ENCODE measurements around the gene ALOX15B. TPM values are rescaled to one million over a fixed set of nuclear protein-coding genes. Genes with fewer than 3 reads are reported as not detected.

The ALOX15B gene
- total RNA-seq, 2 donors from 2014 or later, result 0.85 to 8.3 TPM

DNA sequence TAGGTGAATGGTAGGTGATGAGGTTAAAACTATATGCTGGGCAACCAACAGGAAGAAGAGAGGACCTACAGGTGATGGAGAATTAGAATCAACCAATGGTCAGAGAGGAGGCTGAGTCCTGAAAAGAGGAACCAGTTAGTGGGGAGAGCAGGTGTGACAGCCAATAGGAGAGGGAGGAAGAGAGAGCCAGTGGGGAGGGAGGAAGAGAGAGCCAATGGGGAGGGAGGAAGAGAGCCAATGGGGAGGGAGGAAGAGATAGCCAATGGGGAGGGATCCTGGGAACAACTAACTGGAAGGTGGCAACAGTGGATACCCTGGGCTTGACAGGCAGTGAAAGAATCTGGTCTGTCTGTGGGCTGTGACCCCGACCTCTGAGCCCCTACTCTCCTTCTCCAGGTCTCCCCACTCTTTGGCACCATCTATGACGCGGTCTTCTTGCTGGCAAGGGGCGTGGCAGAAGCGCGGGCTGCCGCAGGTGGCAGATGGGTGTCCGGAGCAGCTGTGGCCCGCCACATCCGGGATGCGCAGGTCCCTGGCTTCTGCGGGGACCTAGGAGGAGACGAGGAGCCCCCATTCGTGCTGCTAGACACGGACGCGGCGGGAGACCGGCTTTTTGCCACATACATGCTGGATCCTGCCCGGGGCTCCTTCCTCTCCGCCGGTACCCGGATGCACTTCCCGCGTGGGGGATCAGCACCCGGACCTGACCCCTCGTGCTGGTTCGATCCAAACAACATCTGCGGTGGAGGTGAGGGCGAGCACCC, 32.7 kb upstream of the ALOX15B start:
- ATAC-seq (ENCODE audit: insufficient number of reproducible peaks, low FRiP score, low read depth), result no peak
- H3K27ac ChIP-seq, result no peak overlapping the region
- H3K9me3 ChIP-seq, result no peaks in the 10 kb centered on the region
- H3K4me1 ChIP-seq (ENCODE audit: control insufficient read depth in 1 of 2, low read depth in 2 of 2), result peaks cover 8 to 17% of the 10 kb centered on the region in 2 donors
- DNase-seq (ENCODE audit: low spot score), result no peak
- H3K36me3 ChIP-seq, result no peaks in the 10 kb centered on the region
- peaks cover under 1% of the 10 kb centered on the region for H3K27me3 ChIP-seq (replicated peaks; ENCODE audit: insufficient read depth)
- TF ChIP-seq, protein P1, sequence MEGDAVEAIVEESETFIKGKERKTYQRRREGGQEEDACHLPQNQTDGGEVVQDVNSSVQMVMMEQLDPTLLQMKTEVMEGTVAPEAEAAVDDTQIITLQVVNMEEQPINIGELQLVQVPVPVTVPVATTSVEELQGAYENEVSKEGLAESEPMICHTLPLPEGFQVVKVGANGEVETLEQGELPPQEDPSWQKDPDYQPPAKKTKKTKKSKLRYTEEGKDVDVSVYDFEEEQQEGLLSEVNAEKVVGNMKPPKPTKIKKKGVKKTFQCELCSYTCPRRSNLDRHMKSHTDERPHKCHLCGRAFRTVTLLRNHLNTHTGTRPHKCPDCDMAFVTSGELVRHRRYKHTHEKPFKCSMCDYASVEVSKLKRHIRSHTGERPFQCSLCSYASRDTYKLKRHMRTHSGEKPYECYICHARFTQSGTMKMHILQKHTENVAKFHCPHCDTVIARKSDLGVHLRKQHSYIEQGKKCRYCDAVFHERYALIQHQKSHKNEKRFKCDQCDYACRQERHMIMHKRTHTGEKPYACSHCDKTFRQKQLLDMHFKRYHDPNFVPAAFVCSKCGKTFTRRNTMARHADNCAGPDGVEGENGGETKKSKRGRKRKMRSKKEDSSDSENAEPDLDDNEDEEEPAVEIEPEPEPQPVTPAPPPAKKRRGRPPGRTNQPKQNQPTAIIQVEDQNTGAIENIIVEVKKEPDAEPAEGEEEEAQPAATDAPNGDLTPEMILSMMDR (IDR thresholded peaks at IDR 0.05), result no peak
- H3K4me3 ChIP-seq, result no peak overlapping the region

GRCh38 chr17:8006836-8007680, 31.8 kb upstream of the ALOX15B start:
- H3K4me1 ChIP-seq (ENCODE audit: control insufficient read depth in 1 of 2, low read depth in 2 of 2), result peaks cover 8 to 15% of the 10 kb centered on the region in 2 donors
- H3K4me3 ChIP-seq, result no peak overlapping the region
- no peaks in the 10 kb centered on the region for H3K27me3 ChIP-seq (replicated peaks; ENCODE audit: insufficient read depth)
- no peaks in the 10 kb centered on the region for H3K36me3 ChIP-seq
- H3K9me3 ChIP-seq, result no peaks in the 10 kb centered on the region
- DNase-seq (ENCODE audit: low spot score) (no peak), ATAC-seq (ENCODE audit: insufficient number of reproducible peaks, low FRiP score, low read depth) (no peak)
- H3K27ac ChIP-seq, result no peak overlapping the region
- TF ChIP-seq, protein P1 (IDR thresholded peaks at IDR 0.05), result no peak

DNA sequence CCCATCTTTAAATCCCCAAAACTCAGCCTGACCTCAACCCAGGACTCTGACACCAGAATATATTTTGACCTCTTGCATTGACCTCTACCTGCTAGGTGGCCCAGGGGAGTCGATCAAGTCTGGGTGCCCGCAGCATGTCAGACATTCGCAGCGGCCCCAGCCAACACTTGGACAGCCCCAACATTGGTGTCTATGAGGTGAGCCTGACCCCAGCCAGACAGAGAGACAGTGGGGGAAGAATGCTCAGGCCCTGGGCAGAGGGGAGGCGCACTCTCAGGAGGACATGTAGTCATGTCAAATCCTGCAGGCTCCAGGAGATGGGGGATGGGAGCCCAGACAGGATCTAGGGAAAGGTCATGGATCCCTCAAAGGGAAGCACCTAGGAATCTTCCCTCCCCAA, 31.0 kb upstream of the ALOX15B start:
- Histone ChIP-seq H3K4me1 (ENCODE audit: control insufficient read depth in 1 of 2, low read depth in 2 of 2) (peaks cover 3 to 7% of the 10 kb centered on the region in 2 donors), H3K4me3 (no peak overlapping the region), H3K27me3 (replicated peaks; ENCODE audit: insufficient read depth) (no peaks in the 10 kb centered on the region), H3K9me3 (no peaks in the 10 kb centered on the region), H3K27ac (no peak overlapping the region), H3K36me3 (no peaks in the 10 kb centered on the region)
- ATAC-seq (ENCODE audit: insufficient number of reproducible peaks, low FRiP score, low read depth), result no peak
- TF ChIP-seq, protein P1 (IDR thresholded peaks at IDR 0.05), result no peak
- no peak for DNase-seq (ENCODE audit: low spot score)

GRCh38 chr17:8012045-8012580, 26.7 kb upstream of the ALOX15B start:
- Histone ChIP-seq H3K4me3 (no peak overlapping the region), H3K27me3 (replicated peaks; ENCODE audit: insufficient read depth) (peaks cover 8% of the 10 kb centered on the region), H3K27ac (no peak overlapping the region), H3K4me1 (ENCODE audit: control insufficient read depth in 1 of 2, low read depth in 2 of 2) (peaks cover 3 to 9% of the 10 kb centered on the region in 2 donors), H3K36me3 (no peaks in the 10 kb centered on the region), H3K9me3 (no peaks in the 10 kb centered on the region)
- DNase-seq (ENCODE audit: low spot score) (no peak), ATAC-seq (ENCODE audit: insufficient number of reproducible peaks, low FRiP score, low read depth) (no peak)
- TF ChIP-seq, protein P1 (IDR thresholded peaks at IDR 0.05), result no peak
